NCI-H2081 (cell line): ENCODE data around the gene UNC5C.

Experiments
- DNase-seq, 2 experiments: peaks; one replicate each; lab custom pipeline; 2025; lab: John Stamatoyannopoulos, UW

The UNC5C gene

GRCh38 chr4:95546866-95547714 is 1.7 kb downstream of the UNC5C start:
- DNase-seq = no peak

GRCh38 chr4:95546221-95546620 is 2.6 kb downstream of the UNC5C start:
- DNase-seq = no peak

- no peak for DNase-seq
Observed at GRCh38 chr4:95545546-95545945, 3.2 kb downstream of the UNC5C start.

GRCh38 chr4:95544113-95545103 is 4.4 kb downstream of the UNC5C start:
- DNase-seq = no peak

GRCh38 chr4:95541889-95542607 is 6.7 kb downstream of the UNC5C start:
- no peak for DNase-seq

- DNase-seq = no peak
Observed at GRCh38 chr4:95541094-95541493, 7.7 kb downstream of the UNC5C start.

GRCh38 chr4:95540227-95540626 is 8.5 kb downstream of the UNC5C start:
- DNase-seq = no peak

GRCh38 chr4:95539106-95539505 is 9.7 kb downstream of the UNC5C start:
- no peak for DNase-seq

GRCh38 chr4:95537863-95538488 is 10.8 kb downstream of the UNC5C start:
- DNase-seq = no peak

GRCh38 chr4:95537191-95537590 is 11.6 kb downstream of the UNC5C start:
- no peak for DNase-seq

- DNase-seq = no peak
Observed at GRCh38 chr4:95536650-95537049, 12.1 kb downstream of the UNC5C start.

GRCh38 chr4:95535180-95535579 is 13.6 kb downstream of the UNC5C start:
- DNase-seq = no peak

GRCh38 chr4:95534032-95534431 is 14.7 kb downstream of the UNC5C start:
- no peak for DNase-seq

- DNase-seq = no peak
Observed at GRCh38 chr4:95533254-95533653, 15.5 kb downstream of the UNC5C start.

GRCh38 chr4:95532305-95532704 is 16.5 kb downstream of the UNC5C start:
- DNase-seq = no peak

- DNase-seq = peak in 1 of 2 experiments; percentile 53
Observed at GRCh38 chr4:95531141-95531540, 17.6 kb downstream of the UNC5C start.

- DNase-seq = no peak
Observed at GRCh38 chr4:95529946-95530345, 18.8 kb downstream of the UNC5C start.

GRCh38 chr4:95528388-95528948 is 20.3 kb downstream of the UNC5C start:
- no peak for DNase-seq

GRCh38 chr4:95526075-95526474 is 22.7 kb downstream of the UNC5C start:
- no peak for DNase-seq

- DNase-seq = no peak
Observed at GRCh38 chr4:95524729-95525128, 24.0 kb downstream of the UNC5C start.

GRCh38 chr4:95524184-95524583 is 24.6 kb downstream of the UNC5C start:
- no peak for DNase-seq
